IMR-90 (cell line): ENCODE results near the gene PDE6B. TPM values are rescaled to one million over a fixed set of nuclear protein-coding genes. Genes with fewer than 3 reads are reported as not detected.

Source experiments
- ATAC-seq: fragments of 200-7000 bp; cut with Tn5 transposase; 2 replicates; pipeline ENCODE4 v1.9.1; 2020; ENCODE audit warnings: low read depth, mild to moderate bottlenecking, moderate library complexity
- BruUV-seq: library from RNA; stranded (reverse); fragments of 400-500 nt; replicated peaks from 2 replicates; lab custom pipeline; 2021; lab: Mats Ljungman, UMichigan
- CTCF ChIA-PET: fragments of 300-600 bp; formaldehyde crosslinking; extraction: SDS; loops from one replicate; lab custom pipeline; 2021; ENCODE audit warnings: antibody characterized with exemption; lab: Yijun Ruan, JAX
- POLR2A ChIA-PET: fragments of 300-600 bp; sonication (Branson Sonifier 250); formaldehyde crosslinking; loops from one replicate; lab custom pipeline; 2022; ENCODE audit warnings: antibody characterized with exemption; ENCODE audit not compliant: unreplicated experiment; lab: Charles Lee
- DNase-seq: peaks from one replicate; pipeline ENCODE4 v3.0.0; 2013
- H2AFZ ChIP-seq: replicated peaks from 2 replicates; pipeline ENCODE3; 2013; ENCODE audit warnings: low read length, mild to moderate bottlenecking; ENCODE audit not compliant: poor library complexity
- H2AK5ac ChIP-seq: 2 replicates; pipeline ENCODE4 v1.6.1; 2013; ENCODE audit warnings: low read depth, low read length, inconsistent platforms
- H2AK9ac ChIP-seq: replicated peaks from 2 replicates; pipeline ENCODE3; 2013; ENCODE audit warnings: mild to moderate bottlenecking, low read depth, low read length, moderate library complexity; ENCODE audit not compliant: poor library complexity
- H2BK120ac ChIP-seq: 2 replicates; pipeline ENCODE4 v1.6.1; 2013; ENCODE audit warnings: low read depth, low read length, inconsistent platforms
- H2BK15ac ChIP-seq: 3 replicates; pipeline ENCODE4 v1.6.1; 2013; ENCODE audit warnings: low read depth, low read length, inconsistent platforms
- H2BK20ac ChIP-seq: 2 replicates; pipeline ENCODE4 v1.6.1; 2013; ENCODE audit warnings: low read depth, mild to moderate bottlenecking, inconsistent platforms, low read length, moderate library complexity
- H2BK5ac ChIP-seq: 2 replicates; pipeline ENCODE4 v1.6.1; 2013; ENCODE audit warnings: mild to moderate bottlenecking, low read depth, low read length, inconsistent platforms; ENCODE audit not compliant: poor library complexity, severe bottlenecking
- H3K14ac ChIP-seq: replicated peaks from 2 replicates; pipeline ENCODE4 v1.6.1; 2013; ENCODE audit warnings: low read depth, low read length, inconsistent platforms
- H3K18ac ChIP-seq: 2 replicates; pipeline ENCODE4 v1.6.1; 2013; ENCODE audit warnings: low read depth, low read length, control low read depth
- H3K23ac ChIP-seq: 2 replicates; pipeline ENCODE4 v1.6.1; 2013; ENCODE audit warnings: low read depth, low read length, inconsistent platforms
- H3K27ac ChIP-seq: 2 replicates; pipeline ENCODE4 v1.5.1; 2013; ENCODE audit warnings: mild to moderate bottlenecking, control low read depth, low read length; ENCODE audit not compliant: insufficient read depth
- H3K27me3 ChIP-seq: 2 replicates; pipeline ENCODE4 v1.6.1; 2013; ENCODE audit warnings: low read length; ENCODE audit not compliant: control insufficient read depth, insufficient read depth
- H3K36me3 ChIP-seq: 2 replicates; pipeline ENCODE4 v1.6.1; 2013; ENCODE audit warnings: low read length, mixed read lengths; ENCODE audit not compliant: control insufficient read depth, insufficient read depth
- H3K4ac ChIP-seq: 2 replicates; pipeline ENCODE4 v1.6.1; 2013; ENCODE audit warnings: low read depth, low read length, inconsistent platforms
- H3K4me1 ChIP-seq: 2 replicates; pipeline ENCODE4 v1.6.1; 2013; ENCODE audit warnings: low read length, mixed read lengths; ENCODE audit not compliant: control insufficient read depth, insufficient read depth
- H3K4me2 ChIP-seq: 2 replicates; pipeline ENCODE4 v1.6.1; 2013; ENCODE audit warnings: low read depth, mild to moderate bottlenecking, control low read depth, low read length, moderate library complexity
- H3K4me3 ChIP-seq: 2 replicates; pipeline ENCODE4 v1.5.1; 2013; ENCODE audit warnings: low read depth, mild to moderate bottlenecking, control low read depth, low read length, moderate library complexity; ENCODE audit not compliant: insufficient read depth
- H3K56ac ChIP-seq: 2 replicates; pipeline ENCODE4 v1.6.1; 2013; ENCODE audit warnings: low read length, inconsistent platforms; ENCODE audit not compliant: insufficient read depth; ENCODE audit errors: extremely low read depth
- H3K79me1 ChIP-seq, 2 experiments: 2 replicates each; pipeline ENCODE4 v1.6.1; 2013; ENCODE audit warnings: low read length in 2 of 2, inconsistent platforms in 1 of 2, low read depth in 1 of 2
- H3K9ac ChIP-seq: 2 replicates; pipeline ENCODE4 v1.6.1; 2013; ENCODE audit warnings: low read depth, low read length, control low read depth
- H3K9me1 ChIP-seq: 2 replicates; pipeline ENCODE4 v1.6.1; 2013; ENCODE audit warnings: low read length, inconsistent platforms; ENCODE audit not compliant: insufficient read depth
- H3K9me3 ChIP-seq: 2 replicates; pipeline ENCODE4 v1.6.1; 2013; ENCODE audit warnings: low read length; ENCODE audit not compliant: control insufficient read depth, insufficient read depth
- H4K20me1 ChIP-seq: 2 replicates; pipeline ENCODE4 v1.6.1; 2013; ENCODE audit warnings: low read length, inconsistent platforms; ENCODE audit not compliant: insufficient read depth
- H4K5ac ChIP-seq: 2 replicates; pipeline ENCODE4 v1.6.1; 2013; ENCODE audit warnings: mild to moderate bottlenecking, low read depth, low read length, control low read depth
- H4K8ac ChIP-seq, 2 experiments: 2 replicates each; pipeline ENCODE4 v1.6.1; 2013; ENCODE audit warnings: low read depth in 2 of 2, low read length in 2 of 2, control low read depth in 1 of 2, inconsistent platforms in 1 of 2
- H4K91ac ChIP-seq: 2 replicates; pipeline ENCODE4 v1.6.1; 2013; ENCODE audit warnings: low read depth, low read length, inconsistent platforms; ENCODE audit not compliant: insufficient read depth
- RFX5 ChIP-seq: IDR thresholded peaks from 2 replicates; pipeline ENCODE4 v1.8.0; 2012; ENCODE audit warnings: low read depth, mild to moderate bottlenecking, low read length, moderate library complexity
- SMC3 ChIP-seq: fragments of 150-350 bp; IDR thresholded peaks from 2 replicates; pipeline ENCODE4 v1.6.1; 2016; ENCODE audit warnings: low read depth, mild to moderate bottlenecking, antibody characterized with exemption, low read length, moderate library complexity
- WGBS, 2 experiments: methylation state at CpG; one replicate each; pipeline versions ENCODE4 v1.1.5 to v1.1.7; 2013; ENCODE audit warnings: missing lambda C conversion rate in 2 of 2; ENCODE audit not compliant: insufficient read length in 1 of 2; ENCODE audit errors: extremely low coverage in 2 of 2; 5-methylcytosine and 5-hydroxymethylcytosine counted together
- dilution Hi-C: fragments of 300-500 bp; cut with HindIII; formaldehyde crosslinking; loops from one replicate; pipeline ENCODE4 v1.14.3; 2018; ENCODE audit warnings: low sequenced_read_pairs; ENCODE audit not compliant: unreplicated experiment
- in situ Hi-C: fragments of 300-500 bp; cut with MboI; formaldehyde crosslinking; loops from 3 replicates; pipeline ENCODE4 v1.14.3; 2019; ENCODE audit warnings: low sequenced_read_pairs, inconsistent platforms, mixed read lengths
- intact Hi-C: fragments of 100-400 bp; cut with micrococcal nuclease; formaldehyde crosslinking; loops from 2 replicates; pipeline ENCODE4 v1.10.0; 2022
- polyA plus RNA-seq, 3 experiments: library from polyadenylated mRNA; depleted of rRNA; stranded (reverse); fragments of >200 nt; gene quantifications; 2 replicates each; pipeline ENCODE4 v1.2.3, GENCODE V29; 2012; ENCODE audit warnings: low replicate concordance in 1 of 3
- total RNA-seq: library from RNA; depleted of rRNA; stranded (reverse); fragments of >200 nt; gene quantifications from 2 replicates; pipeline ENCODE4 v1.2.3, GENCODE V29; 2012

The PDE6B gene
- total and polyA plus RNA-seq, 2 of the 4 experiments (the other 2 are of a cell fraction) = under 0.01 TPM; not detected in 1

- H3K4ac ChIP-seq = no peak overlapping the region
- in situ Hi-C loops (no loop called here), intact Hi-C loops (no loop called here), dilution Hi-C loops (no loop called here)
- no peak overlapping the region for H3K56ac ChIP-seq
- H3K79me1 ChIP-seq = no peaks in the 10 kb centered on the region
- H2BK120ac ChIP-seq = no peak overlapping the region
- TF ChIP-seq SMC3 (no peak), RFX5 (no peak)
- no peak overlapping the region for H2BK20ac ChIP-seq
- no peak overlapping the region for H3K23ac ChIP-seq
- H4K20me1 ChIP-seq = no peaks in the 10 kb centered on the region
- no peaks in the 10 kb centered on the region for H3K4me1 ChIP-seq
- peak overlapping the region; percentile 43 for H2AFZ ChIP-seq
- H3K27me3 ChIP-seq = peaks cover 11% of the 10 kb centered on the region; the same call in 1 of the 2 replicates
- DNase-seq (no peak), ATAC-seq (no peak)
- no peak overlapping the region for H4K91ac ChIP-seq
- ChIA-PET CTCF (no interaction called here), POLR2A (no interaction called here)
- no peak overlapping the region for H3K9ac ChIP-seq
- H3K14ac ChIP-seq = no peak overlapping the region
- no peak overlapping the region for H3K4me2 ChIP-seq
- no peak overlapping the region for H4K5ac ChIP-seq
- no peak overlapping the region for H3K18ac ChIP-seq
- no peak overlapping the region for H4K8ac ChIP-seq
- no peak overlapping the region for H3K27ac ChIP-seq
- no TSS peak for BruUV-seq
- no peaks in the 10 kb centered on the region for H3K9me1 ChIP-seq
- peaks cover 3% of the 10 kb centered on the region for H3K9me3 ChIP-seq
- no peak overlapping the region for H2AK5ac ChIP-seq
- no peak overlapping the region for H2AK9ac ChIP-seq
- H3K36me3 ChIP-seq = no peaks in the 10 kb centered on the region
- WGBS, 2 experiments = 77% methylated on average over 6 of the region's 13 CpGs; no CpG with 5 or more reads in 1 of the 2 experiments
- H3K4me3 ChIP-seq = no peak overlapping the region
- no peak overlapping the region for H2BK5ac ChIP-seq
- no peak overlapping the region for H2BK15ac ChIP-seq
Observed at GRCh38 chr4:649751-650310, 24.5 kb downstream of the PDE6B start.
